SH-SY5Y (cell line): ENCODE data around the gene HNRNPUL2.

Source experiments
- GATA2 ChIP-seq: IDR thresholded peaks from 2 replicates; pipeline ENCODE4 v1.6.1; 2011; ENCODE audit warnings: mild to moderate bottlenecking, low read depth, low read length
- GATA3 ChIP-seq: IDR thresholded peaks from 2 replicates; pipeline ENCODE4 v1.6.1; 2011; ENCODE audit warnings: low read depth, mild to moderate bottlenecking, low read length, moderate library complexity

GRCh38 chr11:62677714-62678113, 49.5 kb downstream of the HNRNPUL2 start:
- TF ChIP-seq GATA2 (no peak), GATA3 (no peak)
